ENCODE data around the gene CCDC91.

- TF ChIP-seq CTCF (IDR thresholded peaks at IDR 0.05; ENCODE audit: insufficient read depth, low read length) (no peak), REST (IDR thresholded peaks at IDR 0.05; ENCODE audit: insufficient replicate concordance, low read depth) (no peak), POLR2AphosphoS5 (IDR thresholded peaks at IDR 0.05; ENCODE audit: low read depth) (no peak), GABPA (IDR thresholded peaks at IDR 0.05; ENCODE audit: low read depth) (no peak), SPI1 (IDR thresholded peaks at IDR 0.05; ENCODE audit: borderline replicate concordance, low read depth) (no peak)
Measured at GRCh38 chr12:28189784-28190320, 404 bp upstream of the CCDC91 start.
